Thoracic aorta (tissue), 2 donors: ENCODE results near the gene PALMD. TPM values are rescaled to one million over a fixed set of nuclear protein-coding genes. Genes with fewer than 3 reads are reported as not detected.

Source experiments
- ATAC-seq: fragments of 150-250 bp; one replicate; pipeline ENCODE4 v1.8.0; 2017; ENCODE audit warnings: low read depth; ENCODE audit not compliant: insufficient number of reproducible peaks, low FRiP score
- DNase-seq: peaks from one replicate; pipeline ENCODE4 v3.0.0-alpha.2; 2020; ENCODE audit warnings: low spot score
- H3K27ac ChIP-seq, 2 donors: fragments of 200-600 bp; sonication (generic); 1 replicate in 1 of 2; 2 replicates in 1 of 2; pipeline ENCODE4 v1.5.1; 2016; ENCODE audit warnings: mild to moderate bottlenecking in 2 of 2, moderate library complexity in 2 of 2
- H3K27me3 ChIP-seq: fragments of 200-600 bp; sonication (generic); replicated peaks from 2 replicates; pipeline ENCODE4 v1.6.0; 2016; ENCODE audit warnings: mild to moderate bottlenecking; ENCODE audit not compliant: insufficient read depth
- H3K36me3 ChIP-seq: fragments of 200-600 bp; sonication (generic); one replicate; pipeline ENCODE4 v1.5.1; 2016
- H3K4me1 ChIP-seq, 2 donors: fragments of 200-600 bp; sonication (generic); 1 replicate in 1 of 2; 2 replicates in 1 of 2; pipeline versions ENCODE4 v1.5.1 to v1.6.0; 2016; ENCODE audit warnings: low read depth in 2 of 2, mild to moderate bottlenecking in 1 of 2; ENCODE audit not compliant: control insufficient read depth in 1 of 2
- H3K4me3 ChIP-seq: fragments of 200-600 bp; sonication (generic); 2 replicates; pipeline ENCODE4 v1.5.1; 2016; ENCODE audit warnings: mild to moderate bottlenecking
- H3K9me3 ChIP-seq: fragments of 200-600 bp; sonication (generic); 2 replicates; pipeline ENCODE4 v1.5.1; 2016
- CTCF ChIP-seq: fragments of 200-600 bp; sonication (generic); IDR thresholded peaks from one replicate; pipeline ENCODE4 v1.5.1; 2019; ENCODE audit warnings: antibody characterized with exemption
- total RNA-seq, 2 donors: library from RNA; depleted of rRNA; stranded (reverse); fragments of >200 nt; gene quantifications; one replicate each; pipeline versions ENCODE4 v1.1.0 to v1.2.3, GENCODE V29; 2016

The PALMD gene
- total RNA-seq, 2 donors from 2014 or later: 23.3 to 24.1 TPM

DNA sequence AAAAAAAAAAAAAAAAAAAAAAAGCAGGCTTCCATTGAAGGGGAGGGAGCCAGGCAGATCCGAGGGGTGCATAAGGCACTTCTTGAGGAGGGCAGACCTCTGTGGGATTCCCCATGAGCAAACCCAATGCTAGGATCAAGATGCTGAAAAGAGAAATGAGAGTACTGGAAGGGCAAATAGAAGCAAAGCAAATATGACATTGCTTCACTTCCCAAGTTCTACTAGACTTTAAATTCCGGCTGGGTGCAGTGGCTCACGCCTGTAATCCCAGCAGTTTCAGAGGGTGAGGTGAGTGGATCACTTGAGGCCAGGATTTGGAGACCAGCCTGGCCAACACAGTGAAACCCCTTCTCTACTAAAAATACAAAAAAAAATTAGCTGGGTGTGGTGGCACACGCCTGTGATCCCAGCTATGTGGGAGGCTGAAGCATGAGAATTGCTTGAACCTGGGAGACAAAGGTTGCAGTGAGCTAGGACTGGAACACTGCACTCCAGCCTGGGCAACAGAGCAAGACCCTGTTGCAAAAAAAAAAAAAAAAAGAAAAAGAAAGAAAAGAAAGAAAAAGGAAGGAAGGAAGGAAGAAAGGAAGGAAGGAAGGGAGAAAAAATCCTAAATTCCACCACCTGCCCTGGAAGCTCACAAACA is 23.1 kb upstream of the PALMD start:
- no peak for TF ChIP-seq CTCF
- no peak for ATAC-seq
- H3K4me3 ChIP-seq: no peak overlapping the region

GRCh38 chr1:99623554-99623953 is 22.4 kb upstream of the PALMD start:
- Histone ChIP-seq H3K27ac (no peak overlapping the region), H3K4me3 (no peak overlapping the region), H3K36me3 (no peaks in the 10 kb centered on the region), H3K9me3 (no peaks in the 10 kb centered on the region), H3K4me1 (no peaks in the 10 kb centered on the region), H3K27me3 (no peaks in the 10 kb centered on the region)
- no peak for DNase-seq
- ATAC-seq: no peak
- no peak for TF ChIP-seq CTCF

More for the DNA sequence above, 23.1 kb upstream of the PALMD start:
- H3K9me3 ChIP-seq: no peaks in the 10 kb centered on the region
- no peak overlapping the region for H3K27ac ChIP-seq
- H3K4me1 ChIP-seq: no peaks in the 10 kb centered on the region
- no peaks in the 10 kb centered on the region for H3K27me3 ChIP-seq
- no peak for DNase-seq
- no peaks in the 10 kb centered on the region for H3K36me3 ChIP-seq

DNA sequence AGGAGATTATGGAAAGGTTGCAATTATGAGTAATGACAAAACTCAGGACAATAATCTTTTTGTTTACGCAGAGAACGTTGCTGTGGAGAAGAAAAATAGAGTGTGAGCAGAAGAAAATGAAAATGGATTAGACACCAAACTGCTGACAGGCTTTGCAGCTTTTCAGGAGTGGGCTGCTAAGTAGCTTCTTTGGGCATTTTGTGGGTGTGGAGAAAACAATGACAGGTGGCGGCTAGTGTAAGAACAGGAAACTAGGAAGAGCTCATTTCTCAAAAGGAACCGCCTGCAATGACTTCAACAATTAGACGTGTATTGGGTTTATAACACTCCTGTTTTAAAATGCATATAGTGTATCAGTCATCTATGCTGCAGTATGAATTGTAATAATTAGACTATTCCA is 18.3 kb upstream of the PALMD start:
- ATAC-seq: no peak

GRCh38 chr1:99629164-99629563 is 16.7 kb upstream of the PALMD start:
- ATAC-seq (no peak), DNase-seq (no peak)
- H3K9me3 ChIP-seq: no peaks in the 10 kb centered on the region
- no peak for TF ChIP-seq CTCF
- H3K27ac ChIP-seq: no peak overlapping the region
- no peaks in the 10 kb centered on the region for H3K4me1 ChIP-seq
- no peaks in the 10 kb centered on the region for H3K36me3 ChIP-seq
- H3K27me3 ChIP-seq: no peaks in the 10 kb centered on the region
- no peak overlapping the region for H3K4me3 ChIP-seq

More for the DNA sequence above, 18.3 kb upstream of the PALMD start:
- Histone ChIP-seq H3K9me3 (no peaks in the 10 kb centered on the region), H3K36me3 (no peaks in the 10 kb centered on the region), H3K27me3 (no peaks in the 10 kb centered on the region), H3K4me1 (no peaks in the 10 kb centered on the region), H3K27ac (no peak overlapping the region), H3K4me3 (no peak overlapping the region)
- DNase-seq: no peak
- no peak for TF ChIP-seq CTCF

DNA sequence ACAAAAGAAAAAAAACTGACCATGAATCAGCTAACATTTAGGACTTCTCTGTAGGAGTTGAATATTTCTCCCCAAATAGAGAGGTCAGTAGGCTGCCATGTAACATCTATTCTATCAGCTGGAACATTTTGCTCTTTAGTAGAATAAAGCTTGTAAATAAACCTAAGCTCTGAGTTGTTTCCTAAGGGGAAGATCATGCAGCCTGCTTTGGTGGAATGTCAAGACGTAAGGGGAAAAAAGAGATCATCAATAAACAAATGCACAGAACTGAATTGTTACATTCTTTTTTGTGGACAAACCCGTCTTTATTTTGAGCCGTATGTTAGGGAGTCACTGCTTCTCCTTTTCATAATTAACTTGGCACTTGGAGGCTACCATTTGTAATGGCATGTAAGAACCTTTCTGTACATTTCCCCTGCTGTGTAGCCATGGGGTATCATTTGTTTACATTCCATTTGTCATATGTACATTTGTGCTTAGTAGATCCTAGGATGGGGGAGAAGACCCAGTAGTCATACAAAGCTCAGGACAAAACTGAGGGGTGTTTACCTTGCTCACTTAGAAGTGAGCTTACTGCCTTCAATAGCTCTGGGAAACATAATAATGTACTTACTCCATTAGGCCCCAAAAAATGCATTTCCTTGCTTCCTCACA is 10.8 kb upstream of the PALMD start:
- Histone ChIP-seq H3K4me3 (no peak overlapping the region), H3K36me3 (no peaks in the 10 kb centered on the region), H3K4me1 (no peaks in the 10 kb centered on the region), H3K27ac (no peak overlapping the region), H3K9me3 (no peaks in the 10 kb centered on the region), H3K27me3 (no peaks in the 10 kb centered on the region)
- DNase-seq (no peak), ATAC-seq (no peak)
- no peak for TF ChIP-seq CTCF
